Measurements from ENCODE around the gene NME7.

The NME7 gene

DNA sequence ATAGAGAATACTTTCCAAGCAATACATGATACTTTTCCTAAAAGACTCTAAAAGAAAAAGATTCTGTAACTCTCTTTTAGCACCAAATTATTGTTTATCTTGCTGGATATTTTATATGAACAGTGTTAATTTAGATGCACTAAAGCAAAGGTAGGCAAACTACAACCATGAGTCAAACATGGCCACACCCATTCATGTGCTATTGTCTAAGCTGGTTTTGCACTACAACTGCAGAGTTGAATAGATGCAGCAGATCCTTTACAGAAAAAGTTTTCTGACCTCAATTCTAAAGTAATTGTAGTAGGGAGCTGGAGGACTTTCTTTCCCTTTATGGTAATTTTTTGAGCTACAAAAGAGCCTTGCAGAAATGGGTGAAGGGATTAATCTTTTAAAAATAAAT, 19.8 kb upstream of the NME7 start:
- no peak for TF ChIP-seq CTCF (IDR thresholded peaks at IDR 0.05; ENCODE audit: insufficient read depth, low read depth, low read length, missing control alignments)
- DNase-seq (ENCODE audit: low read depth): peak; percentile 51
- H3K4me3 ChIP-seq (ENCODE audit: low read length): no peak overlapping the region

GRCh38 chr1:169383449-169383848, 15.9 kb upstream of the NME7 start:
- no peak overlapping the region for H3K4me3 ChIP-seq (ENCODE audit: low read length)
- TF ChIP-seq CTCF (IDR thresholded peaks at IDR 0.05; ENCODE audit: insufficient read depth, low read depth, low read length, missing control alignments): no peak
- no peak for DNase-seq (ENCODE audit: low read depth)

- no peak overlapping the region for H3K4me3 ChIP-seq (ENCODE audit: low read length)
- DNase-seq (ENCODE audit: low read depth): no peak
- TF ChIP-seq CTCF (IDR thresholded peaks at IDR 0.05; ENCODE audit: insufficient read depth, low read depth, low read length, missing control alignments): no peak
Observed at GRCh38 chr1:169381162-169381561, 13.6 kb upstream of the NME7 start.

- TF ChIP-seq CTCF (IDR thresholded peaks at IDR 0.05; ENCODE audit: insufficient read depth, low read depth, low read length, missing control alignments): no peak
- no peak overlapping the region for H3K4me3 ChIP-seq (ENCODE audit: low read length)
- DNase-seq (ENCODE audit: low read depth): no peak
Observed at GRCh38 chr1:169371404-169371803, 3.8 kb upstream of the NME7 start.

- peak overlapping the region; percentile 71 for H3K4me3 ChIP-seq (ENCODE audit: low read length)
- DNase-seq (ENCODE audit: low read depth): peak; percentile 45
- TF ChIP-seq CTCF (IDR thresholded peaks at IDR 0.05; ENCODE audit: insufficient read depth, low read depth, low read length, missing control alignments): no peak
Observed at GRCh38 chr1:169368406-169368769, 791 bp upstream of the NME7 start.

GRCh38 chr1:169367096-169367685, 406 bp downstream of the NME7 start:
- DNase-seq (ENCODE audit: low read depth): no peak
- no peak for TF ChIP-seq CTCF (IDR thresholded peaks at IDR 0.05; ENCODE audit: insufficient read depth, low read depth, low read length, missing control alignments)
- H3K4me3 ChIP-seq (ENCODE audit: low read length): peak overlapping the region; percentile 71

- no peak for TF ChIP-seq CTCF (IDR thresholded peaks at IDR 0.05; ENCODE audit: insufficient read depth, low read depth, low read length, missing control alignments)
- DNase-seq (ENCODE audit: low read depth): peak; percentile 97
- no peak overlapping the region for H3K4me3 ChIP-seq (ENCODE audit: low read length)
Observed at GRCh38 chr1:169364948-169365347, 2.6 kb downstream of the NME7 start.

Measured in epithelial cell of esophagus (primary cell).